Globus pallidus (tissue), 1 donor: ENCODE measurements around the gene CXCL12.

Experiments used
- DNase-seq: peaks from one replicate; pipeline ENCODE4 v3.0.0-alpha.2; 2015; ENCODE audit warnings: low spot score

CXCL12 gene

GRCh38 chr10:44399659-44400451, 15.0 kb upstream of the CXCL12 start:
- no peak for DNase-seq

- no peak for DNase-seq
Observed at GRCh38 chr10:44398747-44399658, 14.1 kb upstream of the CXCL12 start.

GRCh38 chr10:44398271-44398670, 13.4 kb upstream of the CXCL12 start:
- no peak for DNase-seq

- DNase-seq, result no peak
Observed at GRCh38 chr10:44397476-44398225, 12.8 kb upstream of the CXCL12 start.

- no peak for DNase-seq
Observed at GRCh38 chr10:44396671-44397191, 11.8 kb upstream of the CXCL12 start.

GRCh38 chr10:44395902-44396670, 11.2 kb upstream of the CXCL12 start:
- DNase-seq, result no peak

GRCh38 chr10:44395396-44395795, 10.5 kb upstream of the CXCL12 start:
- DNase-seq, result no peak

- DNase-seq, result no peak
Observed at GRCh38 chr10:44394696-44395381, 9.9 kb upstream of the CXCL12 start.

GRCh38 chr10:44393834-44394547, 9.1 kb upstream of the CXCL12 start:
- no peak for DNase-seq

GRCh38 chr10:44393051-44393630, 8.2 kb upstream of the CXCL12 start:
- DNase-seq, result no peak

GRCh38 chr10:44392420-44392819, 7.5 kb upstream of the CXCL12 start:
- no peak for DNase-seq

GRCh38 chr10:44391981-44392380, 7.1 kb upstream of the CXCL12 start:
- DNase-seq, result no peak

- DNase-seq, result no peak
Observed at GRCh38 chr10:44390585-44391072, 5.7 kb upstream of the CXCL12 start.

- no peak for DNase-seq
Observed at GRCh38 chr10:44389556-44389955, 4.7 kb upstream of the CXCL12 start.

GRCh38 chr10:44389150-44389549, 4.3 kb upstream of the CXCL12 start:
- DNase-seq, result no peak

GRCh38 chr10:44388641-44389040, 3.7 kb upstream of the CXCL12 start:
- no peak for DNase-seq

GRCh38 chr10:44387853-44388251, 3.0 kb upstream of the CXCL12 start:
- DNase-seq, result no peak

GRCh38 chr10:44386546-44387052, 1.7 kb upstream of the CXCL12 start:
- DNase-seq, result peak; percentile 48
